ENCODE measurements around the gene CDK6. TPM values are rescaled to one million over a fixed set of nuclear protein-coding genes. Genes with fewer than 3 reads are reported as not detected.

CDK6 gene
- total RNA-seq, 4 donors from 2014 or later: 19.7 to 51.1 (median 33.8) TPM

- H3K36me3 ChIP-seq: no peaks in the 10 kb centered on the region
- no peaks in the 10 kb centered on the region for H3K27me3 ChIP-seq
- ATAC-seq: no peak
- TF ChIP-seq, protein P1, sequence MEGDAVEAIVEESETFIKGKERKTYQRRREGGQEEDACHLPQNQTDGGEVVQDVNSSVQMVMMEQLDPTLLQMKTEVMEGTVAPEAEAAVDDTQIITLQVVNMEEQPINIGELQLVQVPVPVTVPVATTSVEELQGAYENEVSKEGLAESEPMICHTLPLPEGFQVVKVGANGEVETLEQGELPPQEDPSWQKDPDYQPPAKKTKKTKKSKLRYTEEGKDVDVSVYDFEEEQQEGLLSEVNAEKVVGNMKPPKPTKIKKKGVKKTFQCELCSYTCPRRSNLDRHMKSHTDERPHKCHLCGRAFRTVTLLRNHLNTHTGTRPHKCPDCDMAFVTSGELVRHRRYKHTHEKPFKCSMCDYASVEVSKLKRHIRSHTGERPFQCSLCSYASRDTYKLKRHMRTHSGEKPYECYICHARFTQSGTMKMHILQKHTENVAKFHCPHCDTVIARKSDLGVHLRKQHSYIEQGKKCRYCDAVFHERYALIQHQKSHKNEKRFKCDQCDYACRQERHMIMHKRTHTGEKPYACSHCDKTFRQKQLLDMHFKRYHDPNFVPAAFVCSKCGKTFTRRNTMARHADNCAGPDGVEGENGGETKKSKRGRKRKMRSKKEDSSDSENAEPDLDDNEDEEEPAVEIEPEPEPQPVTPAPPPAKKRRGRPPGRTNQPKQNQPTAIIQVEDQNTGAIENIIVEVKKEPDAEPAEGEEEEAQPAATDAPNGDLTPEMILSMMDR (IDR thresholded peaks at IDR 0.05): no peak
- TF ChIP-seq EP300 (IDR thresholded peaks at IDR 0.05) (no peak), POLR2AphosphoS5 (IDR thresholded peaks at IDR 0.05) (no peak), POLR2A (IDR thresholded peaks at IDR 0.05) (no peak)
- H3K4me3 ChIP-seq: no peak overlapping the region
- no peak overlapping the region for H3K27ac ChIP-seq
- peaks cover 0 to 22% (median 3%) of the 10 kb centered on the region in 3 donors for H3K4me1 ChIP-seq
- no peaks in the 10 kb centered on the region for H3K9me3 ChIP-seq
- 63 to 70% methylated on average over 2 to 4 of the region's 4 CpGs for WGBS, 2 donors (ENCODE audit: low coverage in 1 of 2)
Observed at GRCh38 chr7:92740134-92740533, 96.2 kb downstream of the CDK6 start.

GRCh38 chr7:92739091-92739490 lies 97.3 kb downstream of the CDK6 start:
- H3K9me3 ChIP-seq: no peaks in the 10 kb centered on the region
- H3K27ac ChIP-seq: no peak overlapping the region
- H3K4me1 ChIP-seq: peaks cover 0 to 22% (median 3%) of the 10 kb centered on the region in 3 donors
- H3K27me3 ChIP-seq: no peaks in the 10 kb centered on the region
- no peak for TF ChIP-seq EP300 (IDR thresholded peaks at IDR 0.05)
- H3K4me3 ChIP-seq: no peak overlapping the region
- no peak for ATAC-seq
- no peaks in the 10 kb centered on the region for H3K36me3 ChIP-seq

DNA sequence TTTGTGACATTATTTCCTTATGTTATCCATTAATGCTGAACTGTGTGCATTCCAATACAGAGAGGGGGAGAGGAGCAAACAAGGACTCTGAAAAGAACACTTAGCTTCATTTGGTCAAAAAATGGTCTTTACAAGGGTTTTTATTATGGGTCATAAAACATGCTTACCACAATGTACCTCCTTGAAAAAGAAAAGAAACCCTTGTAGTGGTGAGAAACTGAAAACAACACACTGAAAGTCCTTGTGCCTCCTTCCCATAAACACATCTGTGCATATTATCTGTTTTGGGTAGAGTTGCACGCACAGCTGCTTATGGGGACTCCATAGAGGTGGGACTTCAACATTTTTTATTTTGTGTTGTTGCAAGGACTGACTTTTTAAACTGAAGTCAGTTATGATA lies 98.7 kb downstream of the CDK6 start:
- no peak for TF ChIP-seq POLR2AphosphoS5 (IDR thresholded peaks at IDR 0.05)
- TF ChIP-seq, protein P1 (IDR thresholded peaks at IDR 0.05): no peak
- TF ChIP-seq POLR2A (IDR thresholded peaks at IDR 0.05): no peak
- no peak for TF ChIP-seq EP300 (IDR thresholded peaks at IDR 0.05)
- no peak for ATAC-seq
- WGBS, 2 donors (ENCODE audit: low coverage in 1 of 2): 90 to 100% methylated on average over 1 of the region's 1 CpG

GRCh38 chr7:92736870-92737269 lies 99.5 kb downstream of the CDK6 start:
- Histone ChIP-seq H3K27ac (no peak overlapping the region), H3K36me3 (no peaks in the 10 kb centered on the region), H3K9me3 (no peaks in the 10 kb centered on the region), H3K27me3 (no peaks in the 10 kb centered on the region), H3K4me1 (peaks cover 0 to 24% (median 3%) of the 10 kb centered on the region in 3 donors), H3K4me3 (no peak overlapping the region)
- WGBS, 2 donors (ENCODE audit: low coverage in 1 of 2): 89 to 92% methylated on average over 3 of the region's 3 CpGs
- ATAC-seq: no peak
- TF ChIP-seq EP300 (IDR thresholded peaks at IDR 0.05) (no peak), POLR2A (IDR thresholded peaks at IDR 0.05) (no peak), POLR2AphosphoS5 (IDR thresholded peaks at IDR 0.05) (no peak)
- TF ChIP-seq, protein P1 (IDR thresholded peaks at IDR 0.05): no peak

More for the DNA sequence above, 98.7 kb downstream of the CDK6 start:
- peaks cover 0 to 22% (median 3%) of the 10 kb centered on the region in 3 donors for H3K4me1 ChIP-seq
- no peaks in the 10 kb centered on the region for H3K9me3 ChIP-seq
- no peak overlapping the region for H3K27ac ChIP-seq
- no peaks in the 10 kb centered on the region for H3K36me3 ChIP-seq
- no peak overlapping the region for H3K4me3 ChIP-seq
- no peaks in the 10 kb centered on the region for H3K27me3 ChIP-seq

- 64 to 72% methylated on average over 3 of the region's 3 CpGs for WGBS, 2 donors (ENCODE audit: low coverage in 1 of 2)
- no peak for TF ChIP-seq EP300 (IDR thresholded peaks at IDR 0.05)
- TF ChIP-seq POLR2AphosphoS5 (IDR thresholded peaks at IDR 0.05): no peak
- TF ChIP-seq, protein P1 (IDR thresholded peaks at IDR 0.05): no peak
- TF ChIP-seq POLR2A (IDR thresholded peaks at IDR 0.05): no peak
- no peak for ATAC-seq
Observed at GRCh38 chr7:92735707-92736106, 100.7 kb downstream of the CDK6 start.

More at GRCh38 chr7:92735707-92736106, 100.7 kb downstream of the CDK6 start:
- H3K4me3 ChIP-seq: no peak overlapping the region
- H3K36me3 ChIP-seq: no peaks in the 10 kb centered on the region
- no peaks in the 10 kb centered on the region for H3K9me3 ChIP-seq
- H3K4me1 ChIP-seq: peaks cover 0 to 24% (median 3%) of the 10 kb centered on the region in 3 donors
- H3K27ac ChIP-seq: no peak overlapping the region
- H3K27me3 ChIP-seq: no peaks in the 10 kb centered on the region

Data from gastroesophageal sphincter (tissue), 4 donors.